NCI-H128 (cell line): ENCODE results near the gene SRBD1.

Experiments
- DNase-seq: peaks from one replicate; lab custom pipeline; 2025; ENCODE audit not compliant: unreplicated experiment; lab: John Stamatoyannopoulos, UW

Gene SRBD1

DNA sequence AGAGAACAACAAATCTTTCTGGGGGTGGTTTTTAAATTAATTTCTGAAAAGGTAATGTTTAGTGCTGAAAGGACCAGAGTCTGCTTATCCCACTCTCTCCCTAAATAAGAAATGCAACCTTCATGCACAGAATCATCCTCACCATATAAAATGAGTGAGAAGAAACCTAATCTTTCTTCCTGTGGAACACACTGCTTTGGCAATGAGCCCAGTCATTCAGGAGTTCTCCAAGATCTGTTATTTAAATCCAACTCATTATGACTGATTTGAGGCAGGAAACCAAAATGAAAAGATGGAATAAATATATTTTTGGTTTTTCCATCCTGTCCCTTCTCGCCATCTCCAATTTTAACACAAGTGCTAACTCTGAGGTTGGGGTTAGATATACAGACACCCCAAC, 228.3 kb downstream of the SRBD1 start:
- no peak for DNase-seq

DNA sequence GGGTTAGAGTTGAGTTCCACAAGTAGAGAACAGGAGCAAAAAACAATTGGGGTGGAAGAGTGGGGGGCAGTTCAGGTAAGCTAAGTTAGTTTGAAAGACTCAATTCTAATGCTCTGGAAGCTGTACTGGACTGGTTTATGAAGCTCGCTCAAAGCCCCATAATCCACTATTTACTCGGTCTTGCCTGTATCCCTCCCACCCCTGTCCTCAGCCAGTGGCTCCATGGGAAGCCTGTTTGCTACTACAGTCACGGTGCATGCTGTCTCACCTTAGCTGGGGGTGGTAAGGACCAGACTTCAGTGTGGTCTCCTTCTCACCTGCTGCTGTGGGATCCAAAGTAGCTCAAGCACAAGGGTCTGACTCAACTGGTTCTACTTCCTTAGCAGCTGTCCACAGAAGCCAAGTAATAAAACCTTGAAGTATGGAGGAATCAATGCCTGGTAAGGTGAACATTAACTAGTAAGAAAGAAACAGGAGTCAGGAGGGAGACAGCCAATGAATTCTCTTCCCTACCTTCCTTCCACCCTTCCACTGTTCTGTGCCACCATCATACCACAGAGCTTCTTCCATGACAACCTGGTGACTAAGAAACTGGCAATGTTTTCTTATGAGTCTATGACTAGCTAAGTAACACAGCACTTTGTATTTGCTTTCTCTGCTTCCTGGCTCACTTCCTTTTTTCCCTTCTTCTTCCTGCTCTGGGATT, 230.8 kb downstream of the SRBD1 start:
- DNase-seq = no peak

DNA sequence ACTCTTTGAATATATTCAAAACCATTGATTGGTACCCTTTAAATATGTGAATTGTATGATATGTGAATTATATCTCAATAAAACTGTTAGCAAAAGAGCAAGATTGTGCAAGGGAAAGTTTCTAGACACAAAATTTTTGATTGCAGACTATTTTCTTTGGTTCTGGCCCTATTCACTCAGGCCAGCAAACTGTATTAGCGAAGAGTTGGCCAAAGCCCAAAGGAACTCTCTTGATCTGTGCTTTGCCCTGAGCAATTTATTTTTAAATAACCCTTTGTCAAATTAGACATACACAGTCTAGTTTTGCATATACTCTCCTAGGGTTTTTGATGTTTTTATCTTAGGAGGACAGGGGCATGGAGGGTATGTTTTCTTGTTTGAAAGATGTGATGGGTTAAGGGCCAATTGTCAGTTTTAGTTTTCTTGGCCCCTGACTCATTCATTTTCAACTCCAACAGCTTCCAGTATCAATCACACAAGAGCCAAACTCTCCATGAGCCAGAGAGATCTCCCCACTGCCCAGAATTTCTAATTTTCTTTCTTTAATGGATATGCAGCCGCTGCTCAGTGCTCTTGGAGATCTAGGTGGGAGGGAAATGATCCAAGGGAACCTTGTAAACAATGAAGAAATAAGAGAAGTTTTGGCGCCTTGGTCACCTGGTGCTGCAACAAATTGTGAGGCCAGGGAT, 231.5 kb downstream of the SRBD1 start:
- DNase-seq = no peak

DNA sequence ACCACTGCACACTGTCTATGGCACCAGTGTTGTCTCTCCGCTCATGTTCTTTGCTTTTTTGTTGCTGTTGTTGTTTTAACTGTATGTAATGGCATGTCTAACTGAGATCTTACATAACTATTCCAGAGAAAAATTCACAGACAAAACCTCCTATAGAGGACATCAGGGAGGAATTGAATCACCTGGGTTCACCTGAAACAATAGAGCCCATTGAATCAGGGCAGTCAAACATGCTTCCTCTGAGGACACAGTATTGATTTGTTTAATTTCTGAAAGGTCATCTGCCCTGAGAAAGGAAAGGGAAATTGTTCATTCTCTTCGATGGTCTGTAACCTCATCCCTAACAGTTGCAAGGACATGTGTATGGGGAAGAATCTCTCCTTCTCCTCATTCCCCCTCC, 237.5 kb downstream of the SRBD1 start:
- DNase-seq = no peak

DNA sequence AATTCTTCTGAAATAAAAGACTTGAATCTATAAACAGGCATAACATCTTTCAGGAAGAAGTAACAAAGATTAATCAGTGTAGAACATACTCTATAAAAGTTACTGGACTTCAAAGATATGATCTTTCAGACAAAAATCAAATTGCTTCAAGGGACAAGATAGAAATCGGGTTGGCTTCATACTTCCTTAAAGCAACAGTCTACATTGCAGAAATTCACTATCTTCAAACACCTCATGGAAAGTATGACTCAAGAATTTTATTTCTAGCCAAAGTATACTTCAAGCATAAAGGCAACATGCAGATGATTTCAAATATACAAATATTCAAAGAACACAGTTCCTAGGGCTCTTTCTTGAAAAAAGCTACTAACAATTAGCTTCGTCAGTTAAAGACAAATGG, 240.7 kb downstream of the SRBD1 start:
- DNase-seq = no peak

DNA sequence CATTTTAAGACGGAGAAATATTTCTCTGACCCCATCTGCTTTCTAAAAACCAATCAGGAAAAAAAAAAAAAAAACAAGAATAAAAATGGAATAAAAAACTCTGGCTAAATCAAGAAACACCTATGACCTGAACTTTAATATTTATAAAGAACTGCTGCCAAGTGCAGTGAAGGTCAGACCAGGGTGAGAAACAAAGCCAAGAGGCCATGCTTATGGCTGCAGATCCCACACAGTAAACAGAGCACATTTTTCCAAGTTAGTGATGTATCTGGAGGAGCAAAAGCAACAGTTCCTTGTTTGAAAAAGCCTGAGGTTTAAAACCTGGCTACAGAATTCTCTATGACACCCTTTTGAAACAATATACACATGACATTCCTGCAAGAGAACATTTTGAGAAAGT, 242.3 kb downstream of the SRBD1 start:
- DNase-seq = no peak

DNA sequence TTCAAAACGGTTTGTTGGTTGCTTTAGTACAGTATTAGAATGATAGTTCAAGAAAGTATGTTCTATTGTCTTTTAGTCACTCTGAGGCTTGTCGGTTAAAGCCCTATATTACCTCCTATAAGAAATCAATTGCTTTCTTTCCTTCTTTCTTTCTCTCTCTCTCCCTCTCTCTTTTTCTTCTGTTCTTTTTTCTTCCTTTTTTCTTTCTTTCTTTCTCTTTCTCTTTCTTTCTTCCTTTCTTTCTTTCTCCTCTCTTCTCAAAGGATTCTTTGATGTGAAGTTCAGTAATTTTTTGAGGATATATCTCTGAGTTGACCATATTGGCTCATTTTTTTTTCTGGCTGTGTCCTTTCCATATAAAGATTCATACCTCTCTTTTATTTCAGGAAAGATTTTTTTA, 249.4 kb downstream of the SRBD1 start:
- DNase-seq = no peak

DNA sequence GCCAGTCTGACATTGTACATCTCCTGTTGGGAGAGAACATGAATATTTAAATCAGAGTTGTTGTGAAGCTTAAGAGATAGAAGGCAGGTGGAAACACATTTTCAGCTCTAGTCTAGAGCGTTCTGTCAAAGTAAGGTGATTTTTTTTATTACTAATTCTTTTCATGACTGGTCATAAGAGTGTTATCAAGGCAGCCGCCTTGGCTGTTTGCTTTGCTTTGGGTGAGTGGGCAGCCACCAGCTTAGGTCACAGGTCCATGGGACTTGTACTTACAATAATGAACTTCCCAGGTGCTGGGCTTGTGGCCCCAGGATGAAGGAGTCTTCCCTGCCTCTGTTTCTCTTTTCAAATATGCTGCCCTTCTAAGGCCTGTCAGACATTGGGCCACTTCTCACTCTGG, 256.3 kb downstream of the SRBD1 start:
- no peak for DNase-seq

DNA sequence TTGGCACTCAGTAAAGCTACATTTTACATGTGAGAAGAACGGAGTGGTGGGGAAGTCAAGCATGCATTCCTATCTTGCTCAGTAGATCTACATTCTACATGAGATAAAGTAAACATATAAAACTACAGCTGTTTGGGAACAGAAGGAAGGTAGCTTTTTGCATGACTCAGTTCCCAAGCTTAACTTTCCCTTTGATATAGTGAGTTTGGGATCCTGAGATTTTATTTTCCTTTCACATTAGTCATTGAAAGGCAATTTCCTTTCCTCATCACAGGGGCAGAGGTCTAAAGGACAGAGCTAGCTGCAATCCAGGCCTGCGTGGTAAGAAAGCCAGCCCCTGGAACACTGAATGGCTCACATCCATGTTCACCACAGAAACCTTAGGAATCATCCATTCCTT, 257.2 kb downstream of the SRBD1 start:
- DNase-seq = no peak

DNA sequence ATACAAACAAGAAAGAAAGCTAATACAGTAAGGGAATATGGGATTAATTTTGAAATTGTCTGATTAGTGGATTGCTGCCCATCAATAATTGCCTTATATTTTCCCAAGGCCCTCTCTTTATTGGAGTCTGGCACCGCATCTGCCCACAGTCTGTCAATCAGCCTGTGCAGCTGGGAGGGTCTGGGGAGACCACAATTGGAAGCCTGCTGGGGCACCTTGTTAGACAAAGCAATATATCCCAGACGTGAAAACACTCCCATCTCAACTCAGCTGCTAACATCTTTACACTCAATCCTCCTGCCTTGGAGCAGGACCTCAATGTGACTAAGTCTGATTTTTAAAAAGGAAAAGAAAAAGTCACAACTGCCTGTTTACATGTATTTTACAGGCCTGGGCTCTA, 258.6 kb downstream of the SRBD1 start:
- DNase-seq = no peak

DNA sequence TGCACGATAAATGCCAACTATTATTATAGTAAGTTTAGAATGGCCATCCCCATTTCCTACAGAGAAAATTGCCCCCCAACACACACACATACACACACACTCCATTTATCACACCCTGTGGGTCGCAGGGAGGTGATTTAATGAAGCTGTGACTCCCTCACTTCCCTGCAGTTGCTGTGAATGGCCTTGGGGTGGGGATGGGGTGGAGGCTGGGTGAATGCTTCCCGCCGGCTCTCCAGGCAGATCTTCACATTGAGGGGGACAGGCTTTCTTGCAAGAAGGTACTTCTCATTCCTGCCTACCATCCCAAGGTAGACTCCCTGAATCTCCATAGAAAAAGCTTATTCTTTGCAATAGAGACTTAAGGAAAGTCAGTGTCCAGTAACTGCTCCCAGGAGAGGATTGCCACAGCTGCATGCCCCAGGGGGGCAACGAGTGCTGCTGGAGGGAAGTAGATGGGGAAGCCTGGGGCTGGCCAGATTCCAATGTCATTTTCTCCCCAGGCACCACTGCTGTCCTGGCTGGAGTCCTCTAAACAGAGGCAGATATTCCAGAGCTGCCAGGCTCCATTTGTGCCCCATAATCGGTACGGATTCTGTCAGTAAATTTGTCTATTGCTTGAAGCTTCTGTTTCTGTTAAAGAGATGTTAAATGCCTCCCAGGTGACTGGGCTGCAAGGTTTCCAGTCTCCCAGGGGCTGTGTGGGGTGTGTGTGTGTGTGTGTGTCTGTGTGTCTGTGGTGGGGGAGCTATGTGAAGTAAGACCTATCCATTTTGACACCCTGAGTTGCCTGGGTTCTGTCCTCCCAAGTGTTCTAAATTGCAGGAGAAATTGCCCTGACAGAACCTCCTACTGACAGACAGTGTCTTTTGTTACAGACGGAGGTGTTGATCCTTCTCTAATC, 265.5 kb downstream of the SRBD1 start:
- DNase-seq = no peak

DNA sequence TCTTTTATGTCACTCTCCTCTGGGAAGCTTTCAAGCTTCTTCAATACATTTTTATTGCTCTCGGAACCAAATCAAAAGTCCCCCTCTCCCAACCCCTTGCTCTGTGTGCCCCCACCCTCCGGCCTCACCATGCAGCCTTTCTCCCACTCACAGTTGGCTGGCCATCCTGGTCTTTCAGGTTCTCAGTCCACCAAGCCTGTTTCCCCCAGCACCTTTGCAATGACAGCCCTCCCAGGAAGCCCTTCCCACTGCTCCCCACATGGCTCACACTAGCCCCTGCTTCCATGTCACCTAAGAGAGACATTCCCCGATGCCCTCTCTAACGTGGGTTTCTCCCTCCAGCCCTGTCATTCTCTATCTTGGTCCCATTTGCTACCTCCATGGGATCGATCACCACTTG, 266.6 kb downstream of the SRBD1 start:
- DNase-seq = no peak

DNA sequence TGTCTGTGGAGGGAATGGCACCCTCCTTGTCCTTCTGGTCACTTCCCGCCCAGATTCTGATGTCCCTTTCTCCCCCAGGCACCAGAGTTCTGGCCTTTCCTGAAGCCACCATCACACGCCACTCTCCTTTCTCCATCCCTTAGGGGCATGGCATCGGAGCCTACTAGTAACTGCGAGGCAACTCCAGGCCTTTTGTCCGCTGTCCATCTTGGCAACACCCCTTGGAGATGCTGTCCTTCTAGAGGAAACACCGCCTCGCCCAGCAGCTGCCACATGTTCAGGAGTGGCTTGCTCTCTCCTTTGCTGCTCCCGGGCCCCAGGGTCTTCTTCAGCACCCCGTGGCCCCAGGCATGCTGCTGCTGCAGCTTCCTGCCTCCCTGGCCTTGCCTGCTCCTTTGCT, 267.0 kb downstream of the SRBD1 start:
- no peak for DNase-seq

DNA sequence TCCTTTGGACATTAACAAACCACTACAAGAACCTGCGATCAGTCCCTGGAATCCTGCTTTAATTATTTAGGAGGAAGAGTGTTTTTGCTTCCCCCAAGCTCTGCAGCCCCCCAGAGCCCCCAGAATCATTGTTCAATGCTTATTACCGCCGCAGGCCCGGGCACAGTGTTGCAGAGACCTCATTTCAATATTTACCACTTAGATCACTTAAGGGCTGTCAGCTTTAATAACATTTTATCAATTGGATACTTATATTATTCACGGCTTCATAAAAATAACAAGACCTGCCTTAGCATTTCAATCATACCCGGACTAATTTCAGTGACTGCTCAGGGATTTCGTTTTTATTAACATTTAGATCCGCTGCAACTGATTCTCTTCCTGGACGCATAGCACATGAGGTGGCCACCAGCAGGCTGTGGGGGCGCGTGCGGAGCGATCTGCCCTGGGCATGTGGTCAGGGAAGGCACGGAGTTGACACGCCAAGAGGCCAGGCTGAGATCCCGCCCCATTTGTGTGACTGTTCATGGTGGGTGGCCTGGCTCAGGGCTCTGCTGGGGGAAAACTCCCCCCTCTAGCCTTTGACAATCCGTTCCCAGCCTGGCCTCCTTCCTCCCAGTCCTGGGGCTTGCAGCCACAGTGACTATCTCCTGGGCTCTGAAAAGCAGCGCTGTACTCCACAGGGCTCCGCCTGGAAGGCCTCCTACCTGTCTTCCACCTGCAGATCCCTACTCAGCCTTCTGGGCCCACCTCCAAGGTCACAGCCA, 267.6 kb downstream of the SRBD1 start:
- DNase-seq = no peak

DNA sequence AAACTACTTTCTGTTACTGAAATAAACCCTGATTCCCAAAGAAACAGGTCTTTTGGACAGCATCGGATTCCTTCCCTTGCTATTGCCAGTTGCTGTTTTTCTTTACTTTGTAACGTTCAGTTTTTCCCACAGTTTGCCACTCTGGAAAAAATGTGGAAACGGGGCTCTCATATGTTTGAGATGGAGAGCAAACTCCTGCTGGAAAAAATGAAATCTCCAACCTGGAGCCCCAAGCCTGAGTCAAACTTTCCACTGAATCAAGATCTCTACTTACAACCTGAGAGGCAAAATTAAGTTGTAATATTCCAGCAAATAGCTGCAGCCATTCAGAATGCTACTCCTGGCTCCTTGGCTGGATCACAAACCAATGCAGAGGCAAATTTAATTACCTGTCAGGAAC, 270.7 kb downstream of the SRBD1 start:
- no peak for DNase-seq

DNA sequence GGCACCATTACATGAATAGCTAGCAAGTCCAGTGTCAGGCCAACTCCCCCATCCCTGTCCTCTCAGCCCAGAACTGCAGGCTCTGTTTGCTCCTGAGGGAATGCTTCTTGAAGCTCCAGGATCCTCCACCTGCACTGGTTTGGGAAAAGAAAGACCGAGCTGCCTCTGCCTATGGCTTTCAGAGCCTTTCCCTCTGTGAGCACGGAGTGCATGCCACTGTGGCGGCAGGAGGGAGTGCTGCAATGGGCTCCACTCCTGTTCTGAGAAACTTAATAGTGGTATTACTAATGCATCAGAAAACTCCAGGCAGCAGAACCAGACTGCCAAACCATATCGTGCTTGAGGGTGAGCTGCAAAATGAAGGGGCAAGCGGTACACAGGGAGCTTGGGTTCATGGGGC, 271.8 kb downstream of the SRBD1 start:
- no peak for DNase-seq
